Breast epithelium (tissue), 3 donors: ENCODE measurements around the gene DOK5.

Experiments used
- CTCF ChIP-seq, 3 donors: fragments of 450-650 bp; IDR thresholded peaks; one replicate each; pipeline ENCODE4 v1.5.1; 2016 to 2017; ENCODE audit warnings: antibody characterized with exemption in 3 of 3, mild to moderate bottlenecking in 3 of 3, moderate library complexity in 3 of 3
- POLR2A ChIP-seq: fragments of 450-650 bp; IDR thresholded peaks from one replicate; pipeline ENCODE4 v1.6.1; 2016; ENCODE audit warnings: antibody characterized with exemption, mild to moderate bottlenecking, moderate library complexity
- POLR2AphosphoS5 ChIP-seq, 3 donors: sonication (generic); formaldehyde crosslinking; IDR thresholded peaks; one replicate each; pipeline ENCODE4 v1.6.1; 2017; ENCODE audit warnings: antibody characterized with exemption in 3 of 3

DNA sequence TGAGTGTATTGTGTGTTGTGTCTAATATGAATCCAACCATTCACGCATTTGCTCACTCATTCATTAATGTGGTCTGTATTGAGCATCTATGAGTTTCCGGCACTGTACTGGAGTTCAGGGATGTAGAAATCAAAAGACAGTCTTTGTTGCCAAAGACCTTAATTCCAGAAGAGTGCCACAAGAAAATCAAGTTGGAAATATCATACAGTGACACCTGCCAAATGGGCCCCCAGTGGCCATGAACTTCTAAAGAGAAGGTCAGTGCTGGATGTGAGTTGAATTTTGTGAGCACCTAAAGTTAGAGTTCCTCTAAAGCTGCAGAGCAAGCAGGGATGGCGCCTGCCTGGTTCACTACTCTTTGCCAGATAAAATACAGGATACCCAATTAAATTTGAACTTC is 175.9 kb downstream of the DOK5 start:
- TF ChIP-seq CTCF (IDR thresholded peaks at IDR 0.05) (no peak), POLR2AphosphoS5 (IDR thresholded peaks at IDR 0.05) (no peak), POLR2A (no peak)
